Vagina (tissue), 2 donors: Measurements from ENCODE around the gene ZDBF2. TPM values are rescaled to one million over a fixed set of nuclear protein-coding genes. Genes with fewer than 3 reads are reported as not detected.

Experiments used
- DNase-seq, 2 donors: peaks; one replicate each; pipeline ENCODE4 v3.0.0-alpha.2; 2017; ENCODE audit errors: extremely low spot score in 2 of 2
- H3K27ac ChIP-seq: fragments of 200-600 bp; sonication (generic); one replicate; pipeline ENCODE4 v1.5.1; 2019
- H3K27me3 ChIP-seq: fragments of 200-600 bp; sonication (generic); one replicate; pipeline ENCODE4 v1.5.1; 2019
- H3K36me3 ChIP-seq, 2 donors: fragments of 200-600 bp; sonication (generic); one replicate each; pipeline ENCODE4 v1.5.1; 2017 to 2019
- H3K4me1 ChIP-seq: fragments of 200-600 bp; sonication (generic); one replicate; pipeline ENCODE4 v1.5.1; 2019
- H3K4me3 ChIP-seq, 2 donors: fragments of 200-600 bp; sonication (generic); 1 replicate in 1 of 2; 2 replicates in 1 of 2; pipeline ENCODE4 v1.5.1; 2016 to 2019
- H3K9me3 ChIP-seq: fragments of 200-600 bp; sonication (generic); one replicate; pipeline ENCODE4 v1.5.1; 2019
- CTCF ChIP-seq, 3 experiments: fragments of 450-650 bp in 2 of 3; fragments of 200-600 bp in 1 of 3; sonication (generic) in 1 of 3; IDR thresholded peaks; one replicate each; pipeline ENCODE4 v1.5.1; 2017 to 2019; ENCODE audit warnings: antibody characterized with exemption in 3 of 3, mild to moderate bottlenecking in 2 of 3, moderate library complexity in 2 of 3
- POLR2A ChIP-seq, 2 donors: fragments of 450-650 bp; IDR thresholded peaks; one replicate each; pipeline ENCODE4 v1.6.1; 2017; ENCODE audit warnings: antibody characterized with exemption in 2 of 2, mild to moderate bottlenecking in 2 of 2, moderate library complexity in 2 of 2
- POLR2AphosphoS5 ChIP-seq, 2 donors: sonication (generic); formaldehyde crosslinking; IDR thresholded peaks; one replicate each; pipeline ENCODE4 v1.9.0; 2017; ENCODE audit warnings: antibody characterized with exemption in 2 of 2, mild to moderate bottlenecking in 2 of 2, low read depth in 1 of 2; ENCODE audit not compliant: insufficient read depth in 1 of 2
- intact Hi-C: fragments of 100-400 bp; cut with DNase I; formaldehyde crosslinking; loops from one replicate; pipeline ENCODE4 v1.15.1; 2023
- total RNA-seq: library from RNA; depleted of rRNA; stranded (reverse); fragments of >200 nt; gene quantifications from one replicate; pipeline ENCODE4 v1.2.3, GENCODE V29; 2016

ZDBF2 gene
- total RNA-seq, 1 donor from 2014 or later = 13.0 TPM

- intact Hi-C loops = no loop called here
Observed at GRCh38 chr2:206260188-206261012, 14.1 kb upstream of the ZDBF2 start.

GRCh38 chr2:206263959-206264603, 10.4 kb upstream of the ZDBF2 start:
- intact Hi-C loops = no loop called here
- no peak for DNase-seq
- no peak for TF ChIP-seq POLR2AphosphoS5 (IDR thresholded peaks at IDR 0.05; ENCODE audit: insufficient read depth in 1 of 2, low read depth in 1 of 2)
- TF ChIP-seq POLR2A (IDR thresholded peaks at IDR 0.05) = no peak
- no peak for TF ChIP-seq CTCF (IDR thresholded peaks at IDR 0.05)
- Histone ChIP-seq H3K27ac (no peak overlapping the region), H3K36me3 (no peaks in the 10 kb centered on the region), H3K4me3 (no peak overlapping the region), H3K4me1 (no peaks in the 10 kb centered on the region), H3K9me3 (no peaks in the 10 kb centered on the region), H3K27me3 (no peaks in the 10 kb centered on the region)

More at GRCh38 chr2:206260188-206261012, 14.1 kb upstream of the ZDBF2 start:
- peaks cover 5% of the 10 kb centered on the region for H3K27me3 ChIP-seq
- no peak for DNase-seq
- no peaks in the 10 kb centered on the region for H3K9me3 ChIP-seq
- no peaks in the 10 kb centered on the region for H3K4me1 ChIP-seq
- no peaks in the 10 kb centered on the region for H3K36me3 ChIP-seq
- H3K27ac ChIP-seq = no peak overlapping the region
- H3K4me3 ChIP-seq = no peak overlapping the region
- TF ChIP-seq POLR2AphosphoS5 (IDR thresholded peaks at IDR 0.05; ENCODE audit: insufficient read depth in 1 of 2, low read depth in 1 of 2) (no peak), CTCF (IDR thresholded peaks at IDR 0.05) (peak in 2 of 3 experiments; percentile 27 to 35)

- DNase-seq = no peak
- H3K36me3 ChIP-seq = no peaks in the 10 kb centered on the region
- TF ChIP-seq CTCF (IDR thresholded peaks at IDR 0.05) (no peak), POLR2A (IDR thresholded peaks at IDR 0.05) (no peak), POLR2AphosphoS5 (IDR thresholded peaks at IDR 0.05; ENCODE audit: insufficient read depth in 1 of 2, low read depth in 1 of 2) (no peak)
Observed at GRCh38 chr2:206266130-206267125, 8.0 kb upstream of the ZDBF2 start.

GRCh38 chr2:206267567-206267966, 6.9 kb upstream of the ZDBF2 start:
- Histone ChIP-seq H3K9me3 (no peaks in the 10 kb centered on the region), H3K4me3 (no peak overlapping the region), H3K36me3 (no peaks in the 10 kb centered on the region), H3K27ac (no peak overlapping the region), H3K27me3 (no peaks in the 10 kb centered on the region), H3K4me1 (no peaks in the 10 kb centered on the region)
- intact Hi-C loops = no loop called here
- no peak for TF ChIP-seq CTCF (IDR thresholded peaks at IDR 0.05)
- TF ChIP-seq POLR2A (IDR thresholded peaks at IDR 0.05) = no peak
- TF ChIP-seq POLR2AphosphoS5 (IDR thresholded peaks at IDR 0.05; ENCODE audit: insufficient read depth in 1 of 2, low read depth in 1 of 2) = no peak
- no peak for DNase-seq

More at GRCh38 chr2:206266130-206267125, 8.0 kb upstream of the ZDBF2 start:
- Histone ChIP-seq H3K27ac (no peak overlapping the region), H3K4me1 (no peaks in the 10 kb centered on the region), H3K27me3 (no peaks in the 10 kb centered on the region), H3K4me3 (no peak overlapping the region), H3K9me3 (no peaks in the 10 kb centered on the region)
- intact Hi-C loops = no loop called here
